HG03354 (cell line): Measurements from ENCODE around the gene TREM2.
"Not testable (repeated sequence)": the region's sequence is repeated elsewhere in the genome, so short reads cannot be mapped to it uniquely, and the experiment has no call there.

ENCODE experiments used
- ATAC-seq: cut with Tn5 transposase; IDR thresholded peaks from one replicate; pipeline ENCODE4 v1.9.1; 2021; ENCODE audit warnings: mild to moderate bottlenecking; ENCODE audit not compliant: unreplicated experiment, poor library complexity, severe bottlenecking

The TREM2 gene

GRCh38 chr6:41157323-41157722 is 5.6 kb downstream of the TREM2 start:
- ATAC-seq = no peak

DNA sequence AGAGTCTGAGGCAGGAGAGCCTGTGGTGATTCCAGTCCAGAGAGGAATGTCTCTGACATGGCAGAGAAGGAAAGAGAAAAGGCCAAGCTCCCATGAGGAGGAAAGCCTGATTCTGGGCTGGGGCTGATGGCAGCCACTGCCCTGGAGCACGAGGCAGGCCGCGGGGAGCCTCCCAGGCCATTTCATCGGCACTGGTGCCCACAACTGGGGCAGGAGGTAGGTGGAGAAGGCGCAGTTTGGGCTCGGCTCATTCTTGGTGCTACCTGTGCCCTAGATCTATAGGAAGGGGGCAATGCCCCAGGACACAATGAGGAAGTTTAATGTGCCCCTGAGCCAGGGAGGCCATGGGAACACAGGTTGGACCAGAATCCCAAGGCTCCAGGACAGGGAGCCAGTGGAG is 6.1 kb downstream of the TREM2 start:
- no peak for ATAC-seq

GRCh38 chr6:41156001-41156400 is 6.9 kb downstream of the TREM2 start:
- no peak for ATAC-seq

DNA sequence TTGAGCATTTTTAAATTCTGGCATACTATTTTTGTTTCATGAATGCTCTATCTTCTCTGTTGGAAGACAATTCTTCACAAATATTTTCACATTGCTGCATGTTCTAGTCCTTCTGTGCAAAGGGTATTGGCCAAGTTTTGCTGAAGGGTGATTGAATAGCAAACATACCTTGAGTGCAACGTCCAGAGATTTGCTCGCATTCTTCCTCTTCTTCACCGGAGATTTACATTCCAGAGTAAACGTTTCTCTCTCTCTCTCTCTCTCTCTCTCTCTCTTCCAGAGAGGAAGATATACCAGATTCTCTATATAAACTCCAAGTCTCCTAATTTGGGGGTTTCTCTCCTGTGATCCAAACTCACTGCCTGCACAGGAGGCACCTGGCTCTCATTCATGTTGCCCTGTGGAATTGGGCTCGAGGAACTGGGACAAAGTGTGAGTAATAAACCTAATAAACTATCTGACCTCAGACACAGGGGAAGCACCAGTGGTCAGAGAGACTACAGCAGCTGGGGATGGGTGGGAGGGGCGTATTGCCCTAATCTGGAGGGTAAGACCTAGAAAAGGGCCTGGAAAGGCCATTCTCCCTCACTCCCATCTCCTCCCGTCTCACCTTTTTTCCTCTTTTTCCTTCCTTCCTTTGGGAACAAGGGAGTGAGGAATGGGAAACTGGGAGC is 7.6 kb downstream of the TREM2 start:
- ATAC-seq = no peak

- ATAC-seq = no peak
Measured at GRCh38 chr6:41153992-41154625, 8.8 kb downstream of the TREM2 start, which contains the start of gene TREML1. Gene TREML1 (minus strand): TSS chr6:41154347. CDS start chr6:41154288, 59 bp downstream.

- no peak for ATAC-seq
Measured at GRCh38 chr6:41153451-41153850, 9.5 kb downstream of the TREM2 start.

GRCh38 chr6:41150671-41151070 is 12.2 kb downstream of the TREM2 start:
- no peak for ATAC-seq

GRCh38 chr6:41147917-41148316 is 15.0 kb downstream of the TREM2 start:
- no peak for ATAC-seq

GRCh38 chr6:41136911-41137310 is 26.0 kb downstream of the TREM2 start:
- no peak for ATAC-seq

GRCh38 chr6:41135062-41135832 is 27.7 kb downstream of the TREM2 start:
- no peak for ATAC-seq

DNA sequence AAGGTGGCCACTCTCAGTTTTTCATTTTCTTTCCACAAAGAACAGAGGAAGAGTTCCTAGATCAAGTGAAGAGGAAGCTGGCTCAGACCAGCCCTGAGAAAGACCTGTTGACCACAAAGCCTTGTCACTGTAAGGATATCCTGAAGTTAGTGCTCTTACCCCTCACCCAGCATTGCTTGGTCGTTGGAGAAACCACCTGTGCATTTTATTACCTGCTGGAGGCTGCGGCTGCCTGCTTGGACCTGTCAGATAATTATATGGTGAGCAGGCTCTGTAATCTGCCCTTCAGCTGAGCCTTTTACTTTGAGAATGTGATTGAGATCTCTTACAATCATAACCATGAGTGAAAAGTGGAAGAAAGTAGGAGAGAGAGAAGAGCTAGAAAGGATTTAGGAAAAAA is 30.7 kb downstream of the TREM2 start:
- ATAC-seq = no peak

DNA sequence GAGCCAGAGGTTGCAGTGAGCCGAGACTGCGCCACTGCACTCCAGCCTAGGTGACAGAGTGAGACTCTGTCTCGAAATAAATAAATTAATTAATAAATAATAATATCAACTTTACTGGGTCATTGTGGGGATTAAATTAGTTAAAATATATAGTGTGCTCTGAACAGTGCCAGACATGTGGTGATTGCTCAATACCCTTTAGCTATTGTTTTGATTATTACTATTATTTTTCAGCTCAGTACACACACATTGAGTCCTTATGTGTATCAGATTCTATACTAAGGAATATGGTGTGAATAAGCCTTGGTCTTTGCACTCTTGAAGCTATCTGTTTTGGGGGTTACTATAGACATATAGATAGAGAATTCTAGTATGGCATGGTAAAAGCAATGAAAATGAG is 37.6 kb downstream of the TREM2 start:
- ATAC-seq = no peak

GRCh38 chr6:41122918-41123317 is 40.0 kb downstream of the TREM2 start:
- ATAC-seq = no peak

DNA sequence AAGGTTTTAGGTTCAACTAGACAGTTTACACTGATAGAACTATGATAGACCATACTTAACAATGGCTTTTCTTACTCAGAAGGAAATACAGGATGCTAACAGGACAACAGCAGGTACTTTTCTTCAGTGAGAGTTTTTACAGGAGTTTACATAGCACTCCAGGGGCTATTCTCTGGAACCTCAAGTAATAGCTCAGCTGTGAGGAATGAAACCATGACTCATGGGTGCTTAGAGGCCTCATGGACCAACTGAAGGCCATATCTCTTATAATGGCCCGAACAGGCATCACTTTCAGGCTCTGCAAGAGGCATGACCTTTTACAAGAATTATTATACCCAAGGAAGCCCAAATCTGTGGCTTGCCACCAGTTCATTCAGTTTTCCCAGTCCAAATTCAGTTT is 40.5 kb downstream of the TREM2 start:
- ATAC-seq = no peak

- no peak for ATAC-seq
Measured at GRCh38 chr6:41120058-41120457, 42.9 kb downstream of the TREM2 start.

- ATAC-seq = no peak
Measured at GRCh38 chr6:41119508-41119907, 43.4 kb downstream of the TREM2 start.

GRCh38 chr6:41115027-41115426 is 47.9 kb downstream of the TREM2 start:
- not testable (repeated sequence) for ATAC-seq

DNA sequence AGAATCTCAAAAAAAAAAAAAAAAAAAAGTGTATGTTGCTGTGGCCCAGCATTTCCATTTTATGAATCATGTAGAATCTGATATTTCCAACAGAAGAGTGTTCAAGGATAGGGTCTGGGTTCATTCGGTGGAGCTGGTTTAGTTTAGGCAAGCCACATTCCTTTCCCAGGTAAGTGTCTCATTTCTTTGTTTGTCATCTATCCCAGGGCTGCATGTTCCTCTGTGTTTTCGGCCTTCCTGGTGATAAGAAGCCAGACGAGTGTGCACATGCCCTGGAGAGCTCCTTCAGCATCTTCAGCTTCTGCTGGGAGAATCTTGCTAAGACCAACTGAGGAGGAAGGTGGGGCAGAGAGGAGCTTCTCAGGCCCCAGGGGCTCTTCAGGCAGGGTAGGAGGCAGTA is 51.9 kb downstream of the TREM2 start:
- ATAC-seq = no peak
